ENCODE data around the gene JADE2. TPM values are rescaled to one million over a fixed set of nuclear protein-coding genes. Genes with fewer than 3 reads are reported as not detected.

The JADE2 gene
- 10.8 and 29.8 TPM in 2 replicates for total RNA-seq (ENCODE audit: low replicate concordance)
- long read RNA-seq, partial matches to known transcripts, result 1 of 6 reads
- long read RNA-seq, other reads (novel, unspliced or antisense), result 5 of 6 reads

GRCh38 chr5:134524826-134525682 lies at the start of gene JADE2:
JADE2 (plus strand) TSS chr5:134525670; CDS start chr5:134535858, 10,188 bp downstream.
- H3K27me3 Mint-ChIP-seq, result peaks cover 45% of the 10 kb centered on the region
- no peak for DNase-seq (ENCODE audit: extremely low spot score, unreplicated experiment)
- no peaks in the 10 kb centered on the region for H3K36me3 Mint-ChIP-seq
- TF ChIP-seq CTCF (conservative IDR thresholded peaks at IDR 0.05), result no peak
- peaks cover 8% of the 10 kb centered on the region for H3K4me1 Mint-ChIP-seq (ENCODE audit: unreplicated experiment)
- H3K4me3 Mint-ChIP-seq, result peak within 1 kb of the TSS; percentile 98
- no peaks in the 10 kb centered on the region for H3K9me3 Mint-ChIP-seq
- H3K27ac Mint-ChIP-seq, result peak within 1 kb of the TSS; percentile 93

- Mint-ChIP-seq H3K36me3 (no peaks in the 10 kb centered on the region), H3K27me3 (no peaks in the 10 kb centered on the region), H3K27ac (no peak overlapping the region), H3K4me1 (ENCODE audit: unreplicated experiment) (no peaks in the 10 kb centered on the region), H3K4me3 (no peak overlapping the region), H3K9me3 (no peaks in the 10 kb centered on the region)
- TF ChIP-seq CTCF (conservative IDR thresholded peaks at IDR 0.05), result no peak
- no peak for DNase-seq (ENCODE audit: extremely low spot score, unreplicated experiment)
These were observed 47.8 kb upstream of the JADE2 start for GRCh38 chr5:134477462-134478245.

GRCh38 chr5:134479839-134480238 lies 45.6 kb upstream of the JADE2 start:
- no peak for DNase-seq (ENCODE audit: extremely low spot score, unreplicated experiment)
- Mint-ChIP-seq H3K36me3 (no peaks in the 10 kb centered on the region), H3K9me3 (no peaks in the 10 kb centered on the region), H3K27ac (no peak overlapping the region), H3K4me1 (ENCODE audit: unreplicated experiment) (no peaks in the 10 kb centered on the region), H3K27me3 (no peaks in the 10 kb centered on the region), H3K4me3 (no peak overlapping the region)
- TF ChIP-seq CTCF (conservative IDR thresholded peaks at IDR 0.05), result no peak

GRCh38 chr5:134489227-134489944 lies 36.1 kb upstream of the JADE2 start:
- no peaks in the 10 kb centered on the region for H3K36me3 Mint-ChIP-seq
- no peaks in the 10 kb centered on the region for H3K4me1 Mint-ChIP-seq (ENCODE audit: unreplicated experiment)
- H3K27ac Mint-ChIP-seq, result no peak overlapping the region
- H3K4me3 Mint-ChIP-seq, result no peak overlapping the region
- H3K27me3 Mint-ChIP-seq, result no peaks in the 10 kb centered on the region
- no peak for TF ChIP-seq CTCF (conservative IDR thresholded peaks at IDR 0.05)
- H3K9me3 Mint-ChIP-seq, result no peaks in the 10 kb centered on the region
- DNase-seq (ENCODE audit: extremely low spot score, unreplicated experiment), result no peak

GRCh38 chr5:134490255-134490924 lies 35.1 kb upstream of the JADE2 start:
- Mint-ChIP-seq H3K27ac (no peak overlapping the region), H3K4me3 (no peak overlapping the region), H3K27me3 (no peaks in the 10 kb centered on the region), H3K9me3 (no peaks in the 10 kb centered on the region), H3K36me3 (no peaks in the 10 kb centered on the region), H3K4me1 (ENCODE audit: unreplicated experiment) (no peaks in the 10 kb centered on the region)
- DNase-seq (ENCODE audit: extremely low spot score, unreplicated experiment), result no peak
- TF ChIP-seq CTCF (conservative IDR thresholded peaks at IDR 0.05), result no peak
